DLD1 (cell line): Measurements from ENCODE around the gene PSMG2.

Experiments used
- in situ Hi-C: cut with HindIII; loops from 2 replicates; pipeline ENCODE4 v1.10.0; 2017; ENCODE audit warnings: low sequenced_read_pairs

PSMG2 gene, protein sequence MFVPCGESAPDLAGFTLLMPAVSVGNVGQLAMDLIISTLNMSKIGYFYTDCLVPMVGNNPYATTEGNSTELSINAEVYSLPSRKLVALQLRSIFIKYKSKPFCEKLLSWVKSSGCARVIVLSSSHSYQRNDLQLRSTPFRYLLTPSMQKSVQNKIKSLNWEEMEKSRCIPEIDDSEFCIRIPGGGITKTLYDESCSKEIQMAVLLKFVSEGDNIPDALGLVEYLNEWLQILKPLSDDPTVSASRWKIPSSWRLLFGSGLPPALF

DNA sequence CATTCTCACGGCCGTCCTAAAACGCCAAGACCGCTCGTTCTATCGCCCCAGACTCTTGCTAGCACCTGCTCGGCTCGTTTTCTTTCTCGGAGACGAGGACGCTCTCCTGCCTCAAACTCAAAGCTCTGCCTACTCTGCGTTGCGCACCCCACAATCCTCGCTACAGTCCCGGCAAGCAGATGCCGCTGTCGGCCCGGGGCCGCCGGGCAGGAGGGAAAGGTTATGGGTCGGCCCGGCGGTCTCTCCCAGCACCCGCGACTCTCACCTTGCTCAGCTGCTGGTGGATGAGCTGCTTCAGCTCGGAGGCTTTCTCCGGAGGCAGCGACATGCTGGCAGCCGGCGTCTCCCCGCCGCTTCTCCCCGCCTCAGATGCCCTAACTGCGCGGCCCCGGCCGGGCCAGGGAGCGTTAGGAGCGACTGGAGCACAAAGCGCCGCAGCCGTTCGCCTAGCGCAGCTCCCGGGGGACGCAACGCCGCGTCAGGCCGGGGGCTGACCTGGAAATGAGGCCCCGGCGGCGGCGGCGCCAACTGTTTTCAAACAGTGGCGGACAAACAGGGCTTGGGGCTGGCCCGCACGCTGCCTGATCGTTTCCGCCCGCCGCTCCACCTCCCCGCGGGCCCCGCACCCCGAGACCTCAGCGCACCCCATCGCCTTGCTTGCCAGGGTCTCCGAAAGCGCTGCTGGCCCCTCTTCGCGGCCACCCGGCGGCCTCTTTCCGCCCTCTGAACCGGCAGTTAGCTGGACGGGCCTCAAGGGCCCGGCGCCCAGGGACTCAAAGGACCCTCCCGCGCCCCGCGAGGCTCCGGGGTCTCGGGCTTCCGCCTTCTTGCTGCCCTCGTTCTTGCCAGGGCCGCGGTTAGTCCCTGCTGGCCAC lies at the start of gene PSMG2, which contains the start of gene CEP76:
TSS of gene PSMG2 (plus strand) at position 822 of the 875 bp plus-strand sequence. CDS start 66 bp downstream, outside the sequence.
TSS of gene CEP76 (minus strand) at position 503 of the 875 bp plus-strand sequence. CDS start at position 328, 175 bp downstream.
- in situ Hi-C loops: no loop called here

GRCh38 chr18:12654971-12655370 lies 47.9 kb upstream of the PSMG2 start:
- in situ Hi-C loops: loop anchor here (25.0 kb wide), 1 partner anchor 243 kb away; the partner anchor contains the start of gene PRELID3A

DNA sequence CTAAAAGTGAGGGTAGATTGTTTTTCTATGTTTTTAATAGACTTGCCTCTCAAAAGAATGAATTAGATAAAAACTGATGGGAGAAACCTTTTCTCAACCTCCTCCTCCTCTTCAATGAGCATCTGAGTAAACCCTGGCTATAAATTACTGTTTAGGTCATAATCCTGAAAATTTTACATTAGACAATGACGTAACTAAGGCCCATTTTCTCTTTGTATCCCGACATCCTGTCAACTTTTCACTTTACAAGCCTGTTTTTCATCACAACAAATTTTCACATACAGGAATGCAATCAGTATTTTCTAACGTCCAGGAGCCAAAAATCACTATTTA lies 46.3 kb upstream of the PSMG2 start:
- in situ Hi-C loops: loop anchor here (25.0 kb wide), 1 partner anchor 244 kb away; the partner anchor contains the start of gene PRELID3A

- in situ Hi-C loops: loop anchor here (25.0 kb wide), 1 partner anchor 245 kb away; the partner anchor contains the start of gene PRELID3A
Measured at GRCh38 chr18:12656938-12657683, 45.7 kb upstream of the PSMG2 start.

- in situ Hi-C loops: loop anchor here (25.0 kb wide), 1 partner anchor 246 kb away; the partner anchor contains the start of gene PRELID3A
Measured at GRCh38 chr18:12657684-12658425, 45.0 kb upstream of the PSMG2 start, which contains the start of gene SPIRE1. Gene SPIRE1 (minus strand): TSS chr18:12658107. CDS start chr18:12657866, 241 bp downstream.

GRCh38 chr18:12658426-12659138 lies 44.3 kb upstream of the PSMG2 start:
- in situ Hi-C loops: loop anchor here (25.0 kb wide), 1 partner anchor 246 kb away; the partner anchor contains the start of gene PRELID3A

DNA sequence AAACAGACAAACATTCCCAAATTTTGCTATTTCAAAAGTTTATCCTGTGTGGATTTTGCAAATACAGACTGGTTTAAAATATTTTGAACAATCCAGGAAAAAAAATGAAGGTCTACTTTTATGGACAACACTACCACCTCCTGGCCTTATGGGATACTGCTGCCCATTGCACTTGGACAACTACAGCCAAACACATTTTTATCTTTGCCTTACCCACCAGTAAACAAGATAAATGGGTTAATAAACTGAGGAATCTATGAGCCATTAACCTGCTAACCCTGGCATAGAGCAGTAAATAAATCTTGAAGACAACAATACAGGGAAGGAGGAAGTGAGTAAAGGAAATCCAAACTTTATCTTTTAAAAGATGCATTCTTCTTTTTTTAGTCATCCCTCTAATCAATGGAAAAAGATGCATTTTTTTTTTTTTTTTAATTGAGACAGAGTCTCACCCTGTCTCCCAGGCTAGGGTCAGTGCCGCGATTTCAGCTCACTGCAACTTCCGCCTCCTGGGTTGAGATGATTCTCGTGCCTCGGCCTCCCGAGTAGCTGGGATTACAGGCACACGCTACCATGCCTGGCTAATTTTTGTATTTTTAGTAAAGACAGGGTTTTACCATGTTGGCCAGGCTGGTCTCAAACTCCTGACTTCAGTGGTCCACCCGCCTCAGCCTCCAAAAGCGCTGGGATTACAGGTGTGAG lies 42.8 kb upstream of the PSMG2 start:
- in situ Hi-C loops: loop anchor here (25.0 kb wide), 1 partner anchor 248 kb away; the partner anchor contains the start of gene PRELID3A

DNA sequence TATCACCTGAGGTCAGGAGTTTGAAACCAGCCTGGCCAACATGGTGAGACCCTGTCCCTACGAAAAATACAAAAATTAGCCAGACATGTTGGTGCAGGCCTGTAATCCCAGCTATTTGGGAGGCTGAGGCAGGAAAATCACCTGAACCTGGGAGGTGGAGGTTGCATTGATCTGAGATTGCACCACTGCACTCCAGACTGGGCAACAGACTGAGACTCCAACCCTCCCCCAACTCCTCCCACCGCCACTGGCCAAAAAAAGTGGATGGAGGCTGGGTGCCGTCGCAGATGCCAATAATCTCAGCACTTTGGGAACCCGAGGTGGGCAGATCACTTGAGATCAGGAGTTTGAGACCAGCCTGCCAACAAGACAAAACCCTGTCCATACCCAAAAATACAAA lies 34.8 kb upstream of the PSMG2 start:
- in situ Hi-C loops: loop anchor here (25.0 kb wide), 1 partner anchor 256 kb away; the partner anchor contains the start of gene PRELID3A

GRCh38 chr18:12679183-12679786 lies 23.6 kb upstream of the PSMG2 start:
- in situ Hi-C loops: no loop called here

DNA sequence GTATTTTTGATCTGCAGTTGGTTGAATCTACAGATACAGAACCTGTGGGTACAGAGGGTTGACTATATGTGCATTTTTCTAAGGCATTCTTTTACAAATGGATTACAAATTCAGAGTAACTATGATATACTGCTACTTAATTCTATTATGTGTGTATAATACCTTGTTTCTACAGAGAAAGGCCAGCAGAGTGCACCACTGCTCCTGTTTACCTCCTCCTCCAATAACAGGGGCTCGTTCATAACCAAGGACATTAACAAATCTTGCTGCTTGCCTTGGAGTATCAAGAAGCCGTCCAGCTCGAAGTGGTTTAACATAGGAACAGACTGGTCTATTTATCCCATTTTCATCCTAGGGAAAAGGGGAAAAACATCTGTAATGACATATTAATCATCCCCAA lies 16.7 kb upstream of the PSMG2 start:
- in situ Hi-C loops: no loop called here

GRCh38 chr18:12689256-12689850 lies 13.5 kb upstream of the PSMG2 start:
- in situ Hi-C loops: no loop called here

DNA sequence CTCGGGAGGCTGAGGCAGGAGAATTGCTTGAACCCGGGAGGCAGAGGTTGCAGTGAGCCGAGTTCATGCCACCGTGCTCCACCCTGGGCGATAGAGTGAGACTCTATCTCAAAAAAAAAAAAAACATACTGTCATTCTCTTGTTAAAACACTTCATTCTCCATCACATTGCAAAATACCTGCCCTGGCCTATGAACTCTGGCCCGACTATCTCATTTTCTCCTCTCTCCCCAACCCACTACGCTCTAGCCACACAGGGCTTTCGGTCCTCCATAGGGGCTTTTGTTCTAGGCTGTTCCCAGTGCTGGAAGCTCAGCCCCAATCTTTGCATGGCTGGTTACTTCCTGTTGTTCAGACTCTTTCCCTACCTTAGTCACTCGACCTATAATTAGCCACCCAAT lies 10.6 kb upstream of the PSMG2 start:
- in situ Hi-C loops: no loop called here

- in situ Hi-C loops: no loop called here
Measured at GRCh38 chr18:12694032-12694431, 8.8 kb upstream of the PSMG2 start.

- in situ Hi-C loops: no loop called here
Measured at GRCh38 chr18:12699747-12700146, 3.1 kb upstream of the PSMG2 start.

DNA sequence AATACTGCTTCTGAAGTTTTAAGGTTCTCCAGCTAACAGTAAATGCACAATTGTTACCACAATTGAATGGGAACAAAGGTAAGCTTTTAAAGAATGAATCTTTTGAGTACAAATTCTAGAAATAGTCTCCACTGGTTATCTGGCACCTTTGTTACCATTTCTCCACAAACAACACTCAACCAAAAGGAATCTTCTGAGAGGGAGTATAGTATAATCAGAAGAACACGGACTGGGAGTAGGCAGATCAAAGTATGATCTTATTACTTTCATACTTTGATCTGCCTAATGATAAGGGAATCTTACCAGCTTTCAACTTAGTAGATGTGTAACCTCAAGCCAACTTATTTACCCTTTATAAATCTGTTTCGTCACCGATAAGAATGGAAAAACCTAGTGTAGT lies 1.7 kb upstream of the PSMG2 start:
- in situ Hi-C loops: no loop called here

GRCh38 chr18:12703096-12703567 lies 290 bp downstream of the PSMG2 start:
- in situ Hi-C loops: no loop called here

DNA sequence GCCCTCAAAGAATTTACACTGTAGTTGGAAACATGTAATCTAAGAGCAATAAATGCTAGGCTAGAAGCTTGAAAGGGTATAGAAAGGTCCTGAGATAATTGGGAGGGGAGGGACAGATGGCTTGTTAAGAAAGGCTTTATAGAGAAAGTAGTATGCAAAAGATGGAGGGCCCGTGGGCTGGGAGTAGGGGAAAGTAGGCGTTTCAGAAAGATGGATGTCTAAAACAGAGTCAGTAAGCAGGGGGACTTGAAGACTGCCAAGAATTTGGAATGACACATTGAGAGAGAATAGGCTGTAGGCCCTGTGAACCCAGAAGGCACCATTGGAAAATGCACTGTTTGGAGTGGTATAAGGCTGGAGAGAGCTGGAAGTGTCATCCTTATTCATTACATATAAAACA lies 822 bp downstream of the PSMG2 start:
- in situ Hi-C loops: no loop called here

DNA sequence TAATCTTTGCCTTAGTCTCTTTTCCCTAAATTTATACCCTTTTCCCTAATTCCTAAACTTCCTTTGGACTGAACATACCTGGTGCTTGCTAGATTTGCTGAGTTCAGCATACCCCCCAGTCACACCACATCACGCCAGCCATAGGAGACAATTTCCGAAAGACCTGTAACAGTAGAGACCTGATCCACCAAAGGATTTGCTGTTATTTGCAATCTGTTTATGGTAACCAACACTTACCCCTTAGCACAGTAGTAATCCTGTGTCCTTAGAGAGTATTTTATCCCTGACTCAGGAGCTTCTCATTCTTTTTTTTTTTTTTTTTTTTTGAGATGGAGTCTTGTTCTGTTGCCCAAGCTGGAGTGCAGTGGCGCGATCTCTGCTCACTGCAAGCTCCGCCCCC lies 8.6 kb downstream of the PSMG2 start:
- in situ Hi-C loops: no loop called here
